Prostate gland (tissue), 2 donors: Measurements from ENCODE around the gene SLPI. TPM values are rescaled to one million over a fixed set of nuclear protein-coding genes. Genes with fewer than 3 reads are reported as not detected.

Experiments
- DNase-seq: peaks from one replicate; pipeline ENCODE4 v3.0.0-alpha.2; 2019; ENCODE audit warnings: low spot score
- H3K27ac ChIP-seq, 2 donors: fragments of 200-600 bp; sonication (generic); 2 replicates each; pipeline ENCODE4 v1.5.1; 2017 to 2019
- H3K27me3 ChIP-seq: fragments of 200-600 bp; sonication (generic); replicated peaks from 2 replicates; pipeline ENCODE4 v1.5.1; 2019; ENCODE audit not compliant: insufficient read depth
- H3K36me3 ChIP-seq, 2 donors: fragments of 200-600 bp; sonication (generic); 1 replicate in 1 of 2; 2 replicates in 1 of 2; pipeline versions ENCODE4 v1.5.1 to v1.8.1; 2017 to 2019
- H3K4me1 ChIP-seq: fragments of 200-600 bp; sonication (generic); replicated peaks from 2 replicates; pipeline ENCODE4 v1.5.1; 2019
- H3K4me3 ChIP-seq, 2 donors: fragments of 200-600 bp; sonication (generic); 2 replicates each; pipeline ENCODE4 v1.5.1; 2017 to 2019
- H3K9me3 ChIP-seq: fragments of 200-600 bp; sonication (generic); 2 replicates; pipeline ENCODE4 v1.5.1; 2017
- CTCF ChIP-seq, 4 experiments: fragments of 200-600 bp in 2 of 4; fragments of 450-650 bp in 2 of 4; sonication (generic) in 2 of 4; IDR thresholded peaks; 1 replicate in 3 of 4; 2 replicates in 1 of 4; pipeline ENCODE4 v1.5.1; 2016 to 2019; ENCODE audit warnings: antibody characterized with exemption in 4 of 4, mild to moderate bottlenecking in 2 of 4, moderate library complexity in 2 of 4
- POLR2A ChIP-seq: fragments of 450-650 bp; IDR thresholded peaks from one replicate; pipeline ENCODE4 v1.6.1; 2016; ENCODE audit warnings: antibody characterized with exemption, mild to moderate bottlenecking
- POLR2AphosphoS5 ChIP-seq: sonication (generic); formaldehyde crosslinking; IDR thresholded peaks from one replicate; pipeline ENCODE4 v1.6.1; 2017; ENCODE audit warnings: antibody characterized with exemption
- WGBS: methylation state at CpG from one replicate; pipeline ENCODE4 v1.1.5; 2018; 5-methylcytosine and 5-hydroxymethylcytosine counted together
- intact Hi-C: fragments of 100-400 bp; cut with DNase I; formaldehyde crosslinking; loops from one replicate; pipeline ENCODE4 v1.14.2; 2022
- total RNA-seq, 2 donors: library from RNA; depleted of rRNA; stranded (reverse); fragments of >200 nt; gene quantifications; one replicate each; pipeline ENCODE4 v1.1.0, GENCODE V29; 2016

SLPI gene
- total RNA-seq, 2 donors from 2014 or later = 168 to 202 TPM

- H3K27ac ChIP-seq = no peak overlapping the region
- no peaks in the 10 kb centered on the region for H3K9me3 ChIP-seq
- no peaks in the 10 kb centered on the region for H3K36me3 ChIP-seq
- peak; percentile 13 to 56 (median 44) for TF ChIP-seq CTCF (IDR thresholded peaks at IDR 0.05)
- TF ChIP-seq POLR2A = no peak
- no peak overlapping the region for H3K4me3 ChIP-seq
- intact Hi-C loops = no loop called here
- no peaks in the 10 kb centered on the region for H3K27me3 ChIP-seq
- 50% methylated on average over 18 of the region's 18 CpGs for WGBS
- no peak for DNase-seq
- H3K4me1 ChIP-seq = no peaks in the 10 kb centered on the region
Measured at GRCh38 chr20:45229264-45230056, 24.9 kb downstream of the SLPI start.

- WGBS = 95% methylated on average over 1 of the region's 1 CpG
- TF ChIP-seq CTCF (IDR thresholded peaks at IDR 0.05) (no peak), POLR2A (no peak)
- intact Hi-C loops = no loop called here
Measured at GRCh38 chr20:45226287-45226686, 28.1 kb downstream of the SLPI start.

GRCh38 chr20:45223136-45223535, 31.2 kb downstream of the SLPI start:
- Histone ChIP-seq H3K27ac (no peak overlapping the region), H3K9me3 (no peaks in the 10 kb centered on the region), H3K27me3 (no peaks in the 10 kb centered on the region), H3K36me3 (no peaks in the 10 kb centered on the region), H3K4me1 (no peaks in the 10 kb centered on the region), H3K4me3 (no peak overlapping the region)
- intact Hi-C loops = no loop called here
- DNase-seq = no peak
- TF ChIP-seq POLR2AphosphoS5 = no peak
- no peak for TF ChIP-seq CTCF (IDR thresholded peaks at IDR 0.05)
- no peak for TF ChIP-seq POLR2A

More at GRCh38 chr20:45226287-45226686, 28.1 kb downstream of the SLPI start:
- no peak for DNase-seq
- no peaks in the 10 kb centered on the region for H3K4me1 ChIP-seq
- no peaks in the 10 kb centered on the region for H3K27me3 ChIP-seq
- H3K4me3 ChIP-seq = no peak overlapping the region
- H3K27ac ChIP-seq = no peak overlapping the region
- no peaks in the 10 kb centered on the region for H3K9me3 ChIP-seq
- no peaks in the 10 kb centered on the region for H3K36me3 ChIP-seq

GRCh38 chr20:45221076-45221475, 33.3 kb downstream of the SLPI start, which contains the start of gene SEMG2:
Gene SEMG2, plus strand, starts transcription at chr20:45221373. Its CDS starts 17 bp downstream, at chr20:45221390.
- no peak for TF ChIP-seq POLR2AphosphoS5
- no peak for TF ChIP-seq POLR2A
- TF ChIP-seq CTCF (IDR thresholded peaks at IDR 0.05) = no peak
- H3K9me3 ChIP-seq = no peaks in the 10 kb centered on the region
- intact Hi-C loops = no loop called here
- no peaks in the 10 kb centered on the region for H3K4me1 ChIP-seq
- H3K4me3 ChIP-seq = no peak within 1 kb of the TSS
- 88% methylated on average over 4 of the region's 4 CpGs for WGBS
- H3K36me3 ChIP-seq = no peaks in the 10 kb centered on the region
- H3K27me3 ChIP-seq = no peaks in the 10 kb centered on the region
- H3K27ac ChIP-seq = no peak within 1 kb of the TSS
- DNase-seq = no peak

- DNase-seq = no peak
Measured at GRCh38 chr20:45218636-45219035, 35.7 kb downstream of the SLPI start.

More at GRCh38 chr20:45218636-45219035, 35.7 kb downstream of the SLPI start:
- H3K4me1 ChIP-seq = no peaks in the 10 kb centered on the region
- no peaks in the 10 kb centered on the region for H3K9me3 ChIP-seq
- intact Hi-C loops = no loop called here
- no peaks in the 10 kb centered on the region for H3K27me3 ChIP-seq
- WGBS = no CpG with 5 or more reads among the region's 2 CpGs
- TF ChIP-seq POLR2AphosphoS5 (no peak), POLR2A (no peak), CTCF (IDR thresholded peaks at IDR 0.05) (no peak)
- H3K36me3 ChIP-seq = no peaks in the 10 kb centered on the region
- no peak overlapping the region for H3K27ac ChIP-seq
- no peak overlapping the region for H3K4me3 ChIP-seq
